ENCODE measurements around the gene KRT39. TPM values are rescaled to one million over a fixed set of nuclear protein-coding genes. Genes with fewer than 3 reads are reported as not detected.

The KRT39 gene
- total and polyA plus RNA-seq, 2 of the 13 experiments (the other 11 are each of a cell fraction or from before 2014, with no cell fraction given): 0.07 to 1.2 TPM

DNA sequence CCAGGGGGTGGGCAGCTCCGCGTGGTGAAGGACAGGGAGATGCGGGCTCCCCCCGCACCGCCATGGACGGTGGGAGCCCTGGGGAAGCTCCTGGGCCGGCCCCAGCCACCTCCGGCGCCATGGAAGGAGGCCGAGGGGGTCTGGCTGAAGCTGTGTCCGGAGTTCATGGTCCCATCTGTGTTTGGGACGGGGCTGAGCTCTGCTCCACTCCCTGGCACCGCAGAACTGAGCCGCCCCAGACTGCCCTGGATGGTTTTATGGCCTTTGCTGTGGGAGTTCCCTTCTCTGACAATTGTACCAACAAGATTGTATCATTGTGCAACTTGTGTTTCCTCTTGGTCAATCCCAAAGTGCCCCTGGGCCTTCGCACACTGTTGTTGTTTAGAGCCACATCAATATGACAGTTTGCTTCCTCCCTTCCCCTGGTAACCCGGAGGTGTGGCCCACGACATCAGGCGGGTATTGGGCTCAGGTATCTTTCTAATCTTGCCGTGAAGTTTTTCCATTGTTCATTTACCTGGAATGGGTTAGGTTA, 30.2 kb downstream of the KRT39 start (continued):
- TF ChIP-seq, protein P1, sequence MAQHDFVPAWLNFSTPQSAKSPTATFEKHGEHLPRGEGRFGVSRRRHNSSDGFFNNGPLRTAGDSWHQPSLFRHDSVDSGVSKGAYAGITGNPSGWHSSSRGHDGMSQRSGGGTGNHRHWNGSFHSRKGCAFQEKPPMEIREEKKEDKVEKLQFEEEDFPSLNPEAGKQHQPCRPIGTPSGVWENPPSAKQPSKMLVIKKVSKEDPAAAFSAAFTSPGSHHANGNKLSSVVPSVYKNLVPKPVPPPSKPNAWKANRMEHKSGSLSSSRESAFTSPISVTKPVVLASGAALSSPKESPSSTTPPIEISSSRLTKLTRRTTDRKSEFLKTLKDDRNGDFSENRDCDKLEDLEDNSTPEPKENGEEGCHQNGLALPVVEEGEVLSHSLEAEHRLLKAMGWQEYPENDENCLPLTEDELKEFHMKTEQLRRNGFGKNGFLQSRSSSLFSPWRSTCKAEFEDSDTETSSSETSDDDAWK (CRISPR knock-in tag; IDR thresholded peaks at IDR 0.05): no peak
- TF ChIP-seq ZNF652 (CRISPR knock-in tag; IDR thresholded peaks at IDR 0.05; ENCODE audit: borderline replicate concordance, low read depth) (no peak), BCL3 (CRISPR knock-in tag; IDR thresholded peaks at IDR 0.05) (no peak), MXI1 (IDR thresholded peaks at IDR 0.05; ENCODE audit: borderline replicate concordance, low read depth, low read length) (no peak), ZFP41 (CRISPR knock-in tag; IDR thresholded peaks at IDR 0.05; ENCODE audit: borderline replicate concordance) (no peak), ZNF33A (CRISPR knock-in tag; IDR thresholded peaks at IDR 0.05; ENCODE audit: borderline replicate concordance) (no peak), CEBPB (IDR thresholded peaks at IDR 0.05; ENCODE audit: borderline replicate concordance, low read depth, low read length) (peak; percentile 98), ZBTB46 (CRISPR knock-in tag; IDR thresholded peaks at IDR 0.05; ENCODE audit: borderline replicate concordance) (no peak), ZNF335 (CRISPR knock-in tag; IDR thresholded peaks at IDR 0.05) (no peak)
- TF ChIP-seq, protein P2, sequence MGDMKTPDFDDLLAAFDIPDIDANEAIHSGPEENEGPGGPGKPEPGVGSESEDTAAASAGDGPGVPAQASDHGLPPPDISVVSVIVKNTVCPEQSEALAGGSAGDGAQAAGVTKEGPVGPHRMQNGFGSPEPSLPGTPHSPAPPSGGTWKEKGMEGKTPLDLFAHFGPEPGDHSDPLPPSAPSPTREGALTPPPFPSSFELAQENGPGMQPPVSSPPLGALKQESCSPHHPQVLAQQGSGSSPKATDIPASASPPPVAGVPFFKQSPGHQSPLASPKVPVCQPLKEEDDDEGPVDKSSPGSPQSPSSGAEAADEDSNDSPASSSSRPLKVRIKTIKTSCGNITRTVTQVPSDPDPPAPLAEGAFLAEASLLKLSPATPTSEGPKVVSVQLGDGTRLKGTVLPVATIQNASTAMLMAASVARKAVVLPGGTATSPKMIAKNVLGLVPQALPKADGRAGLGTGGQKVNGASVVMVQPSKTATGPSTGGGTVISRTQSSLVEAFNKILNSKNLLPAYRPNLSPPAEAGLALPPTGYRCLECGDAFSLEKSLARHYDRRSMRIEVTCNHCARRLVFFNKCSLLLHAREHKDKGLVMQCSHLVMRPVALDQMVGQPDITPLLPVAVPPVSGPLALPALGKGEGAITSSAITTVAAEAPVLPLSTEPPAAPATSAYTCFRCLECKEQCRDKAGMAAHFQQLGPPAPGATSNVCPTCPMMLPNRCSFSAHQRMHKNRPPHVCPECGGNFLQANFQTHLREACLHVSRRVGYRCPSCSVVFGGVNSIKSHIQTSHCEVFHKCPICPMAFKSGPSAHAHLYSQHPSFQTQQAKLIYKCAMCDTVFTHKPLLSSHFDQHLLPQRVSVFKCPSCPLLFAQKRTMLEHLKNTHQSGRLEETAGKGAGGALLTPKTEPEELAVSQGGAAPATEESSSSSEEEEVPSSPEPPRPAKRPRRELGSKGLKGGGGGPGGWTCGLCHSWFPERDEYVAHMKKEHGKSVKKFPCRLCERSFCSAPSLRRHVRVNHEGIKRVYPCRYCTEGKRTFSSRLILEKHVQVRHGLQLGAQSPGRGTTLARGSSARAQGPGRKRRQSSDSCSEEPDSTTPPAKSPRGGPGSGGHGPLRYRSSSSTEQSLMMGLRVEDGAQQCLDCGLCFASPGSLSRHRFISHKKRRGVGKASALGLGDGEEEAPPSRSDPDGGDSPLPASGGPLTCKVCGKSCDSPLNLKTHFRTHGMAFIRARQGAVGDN (CRISPR knock-in tag; IDR thresholded peaks at IDR 0.05): peak; percentile 62
- TF ChIP-seq, protein P3, sequence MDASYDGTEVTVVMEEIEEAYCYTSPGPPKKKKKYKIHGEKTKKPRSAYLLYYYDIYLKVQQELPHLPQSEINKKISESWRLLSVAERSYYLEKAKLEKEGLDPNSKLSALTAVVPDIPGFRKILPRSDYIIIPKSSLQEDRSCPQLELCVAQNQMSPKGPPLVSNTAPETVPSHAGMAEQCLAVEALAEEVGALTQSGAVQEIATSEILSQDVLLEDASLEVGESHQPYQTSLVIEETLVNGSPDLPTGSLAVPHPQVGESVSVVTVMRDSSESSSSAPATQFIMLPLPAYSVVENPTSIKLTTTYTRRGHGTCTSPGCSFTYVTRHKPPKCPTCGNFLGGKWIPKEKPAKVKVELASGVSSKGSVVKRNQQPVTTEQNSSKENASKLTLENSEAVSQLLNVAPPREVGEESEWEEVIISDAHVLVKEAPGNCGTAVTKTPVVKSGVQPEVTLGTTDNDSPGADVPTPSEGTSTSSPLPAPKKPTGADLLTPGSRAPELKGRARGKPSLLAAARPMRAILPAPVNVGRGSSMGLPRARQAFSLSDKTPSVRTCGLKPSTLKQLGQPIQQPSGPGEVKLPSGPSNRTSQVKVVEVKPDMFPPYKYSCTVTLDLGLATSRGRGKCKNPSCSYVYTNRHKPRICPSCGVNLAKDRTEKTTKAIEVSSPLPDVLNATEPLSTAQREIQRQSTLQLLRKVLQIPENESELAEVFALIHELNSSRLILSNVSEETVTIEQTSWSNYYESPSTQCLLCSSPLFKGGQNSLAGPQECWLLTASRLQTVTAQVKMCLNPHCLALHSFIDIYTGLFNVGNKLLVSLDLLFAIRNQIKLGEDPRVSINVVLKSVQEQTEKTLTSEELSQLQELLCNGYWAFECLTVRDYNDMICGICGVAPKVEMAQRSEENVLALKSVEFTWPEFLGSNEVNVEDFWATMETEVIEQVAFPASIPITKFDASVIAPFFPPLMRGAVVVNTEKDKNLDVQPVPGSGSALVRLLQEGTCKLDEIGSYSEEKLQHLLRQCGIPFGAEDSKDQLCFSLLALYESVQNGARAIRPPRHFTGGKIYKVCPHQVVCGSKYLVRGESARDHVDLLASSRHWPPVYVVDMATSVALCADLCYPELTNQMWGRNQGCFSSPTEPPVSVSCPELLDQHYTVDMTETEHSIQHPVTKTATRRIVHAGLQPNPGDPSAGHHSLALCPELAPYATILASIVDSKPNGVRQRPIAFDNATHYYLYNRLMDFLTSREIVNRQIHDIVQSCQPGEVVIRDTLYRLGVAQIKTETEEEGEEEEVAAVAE (CRISPR knock-in tag; IDR thresholded peaks at IDR 0.05; ENCODE audit: borderline replicate concordance): no peak
- TF ChIP-seq, protein P4, sequence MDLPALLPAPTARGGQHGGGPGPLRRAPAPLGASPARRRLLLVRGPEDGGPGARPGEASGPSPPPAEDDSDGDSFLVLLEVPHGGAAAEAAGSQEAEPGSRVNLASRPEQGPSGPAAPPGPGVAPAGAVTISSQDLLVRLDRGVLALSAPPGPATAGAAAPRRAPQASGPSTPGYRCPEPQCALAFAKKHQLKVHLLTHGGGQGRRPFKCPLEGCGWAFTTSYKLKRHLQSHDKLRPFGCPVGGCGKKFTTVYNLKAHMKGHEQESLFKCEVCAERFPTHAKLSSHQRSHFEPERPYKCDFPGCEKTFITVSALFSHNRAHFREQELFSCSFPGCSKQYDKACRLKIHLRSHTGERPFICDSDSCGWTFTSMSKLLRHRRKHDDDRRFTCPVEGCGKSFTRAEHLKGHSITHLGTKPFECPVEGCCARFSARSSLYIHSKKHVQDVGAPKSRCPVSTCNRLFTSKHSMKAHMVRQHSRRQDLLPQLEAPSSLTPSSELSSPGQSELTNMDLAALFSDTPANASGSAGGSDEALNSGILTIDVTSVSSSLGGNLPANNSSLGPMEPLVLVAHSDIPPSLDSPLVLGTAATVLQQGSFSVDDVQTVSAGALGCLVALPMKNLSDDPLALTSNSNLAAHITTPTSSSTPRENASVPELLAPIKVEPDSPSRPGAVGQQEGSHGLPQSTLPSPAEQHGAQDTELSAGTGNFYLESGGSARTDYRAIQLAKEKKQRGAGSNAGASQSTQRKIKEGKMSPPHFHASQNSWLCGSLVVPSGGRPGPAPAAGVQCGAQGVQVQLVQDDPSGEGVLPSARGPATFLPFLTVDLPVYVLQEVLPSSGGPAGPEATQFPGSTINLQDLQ (CRISPR knock-in tag; IDR thresholded peaks at IDR 0.05): 0 out of 2 replicates have a peak, but pooled peaks have one; percentile 46

All from HepG2 (cell line).